Measurements from ENCODE around the gene CHMP2A. TPM values are rescaled to one million over a fixed set of nuclear protein-coding genes. Genes with fewer than 3 reads are reported as not detected.

CHMP2A gene
- total and polyA plus RNA-seq, 2 of the 13 experiments (the other 11 are each of a cell fraction or from before 2014, with no cell fraction given), result 49.7 to 55.0 TPM

DNA sequence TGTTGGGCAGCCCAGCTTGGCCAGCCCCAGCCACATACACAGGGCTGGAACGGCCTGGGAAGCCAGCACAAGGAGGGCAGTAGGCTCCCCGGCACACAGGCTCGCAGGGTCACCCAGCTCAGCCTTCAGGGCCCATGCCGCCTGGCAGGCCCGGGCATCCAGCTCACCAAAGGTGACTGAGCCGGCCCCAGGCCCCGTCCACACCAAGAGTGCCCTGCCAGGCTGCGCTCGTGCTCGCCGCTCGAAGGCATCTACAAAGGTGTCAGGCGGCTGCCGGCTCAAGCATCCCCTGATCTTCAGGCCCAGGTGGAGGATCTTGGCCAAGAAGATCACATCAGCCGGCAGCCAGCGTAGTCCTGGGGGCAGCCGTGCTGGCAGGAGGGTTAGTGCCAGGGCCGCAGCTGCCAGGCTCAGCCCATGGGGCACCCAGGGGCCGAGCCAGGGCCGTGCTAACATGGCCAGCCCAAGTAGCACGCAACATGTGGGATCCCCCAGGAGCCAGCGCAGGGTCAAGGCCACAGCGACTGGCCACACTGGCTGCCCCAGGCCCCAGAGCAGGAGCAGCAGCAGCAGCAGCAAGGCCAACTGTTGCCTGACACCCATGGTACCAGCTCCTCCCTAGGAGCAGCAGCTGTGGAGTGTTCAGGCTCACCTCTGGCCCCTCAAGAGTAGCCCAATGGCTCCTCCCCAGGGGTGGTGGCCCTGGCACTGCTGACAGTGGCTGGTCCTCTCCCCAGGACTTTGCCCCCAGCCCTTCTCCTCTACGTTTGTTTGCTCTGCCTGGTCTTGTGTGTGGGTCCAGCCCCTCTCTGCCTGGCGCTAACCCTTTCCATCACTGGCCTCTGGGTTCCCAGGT is 43.3 kb downstream of the CHMP2A start, which contains the start of gene SLC27A5 (continued):
- TF ChIP-seq, protein P1, sequence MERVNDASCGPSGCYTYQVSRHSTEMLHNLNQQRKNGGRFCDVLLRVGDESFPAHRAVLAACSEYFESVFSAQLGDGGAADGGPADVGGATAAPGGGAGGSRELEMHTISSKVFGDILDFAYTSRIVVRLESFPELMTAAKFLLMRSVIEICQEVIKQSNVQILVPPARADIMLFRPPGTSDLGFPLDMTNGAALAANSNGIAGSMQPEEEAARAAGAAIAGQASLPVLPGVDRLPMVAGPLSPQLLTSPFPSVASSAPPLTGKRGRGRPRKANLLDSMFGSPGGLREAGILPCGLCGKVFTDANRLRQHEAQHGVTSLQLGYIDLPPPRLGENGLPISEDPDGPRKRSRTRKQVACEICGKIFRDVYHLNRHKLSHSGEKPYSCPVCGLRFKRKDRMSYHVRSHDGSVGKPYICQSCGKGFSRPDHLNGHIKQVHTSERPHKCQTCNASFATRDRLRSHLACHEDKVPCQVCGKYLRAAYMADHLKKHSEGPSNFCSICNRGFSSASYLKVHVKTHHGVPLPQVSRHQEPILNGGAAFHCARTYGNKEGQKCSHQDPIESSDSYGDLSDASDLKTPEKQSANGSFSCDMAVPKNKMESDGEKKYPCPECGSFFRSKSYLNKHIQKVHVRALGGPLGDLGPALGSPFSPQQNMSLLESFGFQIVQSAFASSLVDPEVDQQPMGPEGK (CRISPR knock-in tag; IDR thresholded peaks at IDR 0.05), result peak; percentile 76
- peak; percentile 89 for TF ChIP-seq RARA (CRISPR knock-in tag; IDR thresholded peaks at IDR 0.05)
- TF ChIP-seq ZNF331 (CRISPR knock-in tag; IDR thresholded peaks at IDR 0.05), result no peak
- TF ChIP-seq MIER3 (CRISPR knock-in tag; IDR thresholded peaks at IDR 0.05; ENCODE audit: borderline replicate concordance), result no peak
- TF ChIP-seq, protein P2, sequence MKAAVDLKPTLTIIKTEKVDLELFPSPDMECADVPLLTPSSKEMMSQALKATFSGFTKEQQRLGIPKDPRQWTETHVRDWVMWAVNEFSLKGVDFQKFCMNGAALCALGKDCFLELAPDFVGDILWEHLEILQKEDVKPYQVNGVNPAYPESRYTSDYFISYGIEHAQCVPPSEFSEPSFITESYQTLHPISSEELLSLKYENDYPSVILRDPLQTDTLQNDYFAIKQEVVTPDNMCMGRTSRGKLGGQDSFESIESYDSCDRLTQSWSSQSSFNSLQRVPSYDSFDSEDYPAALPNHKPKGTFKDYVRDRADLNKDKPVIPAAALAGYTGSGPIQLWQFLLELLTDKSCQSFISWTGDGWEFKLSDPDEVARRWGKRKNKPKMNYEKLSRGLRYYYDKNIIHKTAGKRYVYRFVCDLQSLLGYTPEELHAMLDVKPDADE (CRISPR knock-in tag; IDR thresholded peaks at IDR 0.05), result no peak
- TF ChIP-seq ZNF251 (CRISPR knock-in tag; IDR thresholded peaks at IDR 0.05), result peak; percentile 83; the same call in 1 of the 2 replicates
- peak; percentile 70; the same call in 1 of the 2 replicates for TF ChIP-seq TAF1 (CRISPR knock-in tag; IDR thresholded peaks at IDR 0.05)
- TF ChIP-seq, protein P3, sequence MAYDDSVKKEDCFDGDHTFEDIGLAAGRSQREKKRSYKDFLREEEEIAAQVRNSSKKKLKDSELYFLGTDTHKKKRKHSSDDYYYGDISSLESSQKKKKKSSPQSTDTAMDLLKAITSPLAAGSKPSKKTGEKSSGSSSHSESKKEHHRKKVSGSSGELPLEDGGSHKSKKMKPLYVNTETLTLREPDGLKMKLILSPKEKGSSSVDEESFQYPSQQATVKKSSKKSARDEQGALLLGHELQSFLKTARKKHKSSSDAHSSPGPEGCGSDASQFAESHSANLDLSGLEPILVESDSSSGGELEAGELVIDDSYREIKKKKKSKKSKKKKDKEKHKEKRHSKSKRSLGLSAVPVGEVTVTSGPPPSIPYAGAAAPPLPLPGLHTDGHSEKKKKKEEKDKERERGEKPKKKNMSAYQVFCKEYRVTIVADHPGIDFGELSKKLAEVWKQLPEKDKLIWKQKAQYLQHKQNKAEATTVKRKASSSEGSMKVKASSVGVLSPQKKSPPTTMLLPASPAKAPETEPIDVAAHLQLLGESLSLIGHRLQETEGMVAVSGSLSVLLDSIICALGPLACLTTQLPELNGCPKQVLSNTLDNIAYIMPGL (CRISPR knock-in tag; IDR thresholded peaks at IDR 0.05; ENCODE audit: borderline replicate concordance in 1 of 2, low read depth in 1 of 2), result 0 out of 4 replicates have a peak, but pooled peaks of 1 of the 2 experiments have one; percentile 36
- TF ChIP-seq TBP (CRISPR knock-in tag; IDR thresholded peaks at IDR 0.05), result no peak
- no peak for TF ChIP-seq ZNF557 (CRISPR knock-in tag; IDR thresholded peaks at IDR 0.05)
- no peak for TF ChIP-seq ATM (IDR thresholded peaks at IDR 0.05; ENCODE audit: borderline replicate concordance)
- TF ChIP-seq ZNF780A (CRISPR knock-in tag; IDR thresholded peaks at IDR 0.05), result no peak
- TF ChIP-seq ZNF207 (IDR thresholded peaks at IDR 0.05; ENCODE audit: borderline replicate concordance), result no peak
- no peak for TF ChIP-seq ZNF841 (CRISPR knock-in tag; IDR thresholded peaks at IDR 0.05; ENCODE audit: borderline replicate concordance)
- TF ChIP-seq, protein P4, sequence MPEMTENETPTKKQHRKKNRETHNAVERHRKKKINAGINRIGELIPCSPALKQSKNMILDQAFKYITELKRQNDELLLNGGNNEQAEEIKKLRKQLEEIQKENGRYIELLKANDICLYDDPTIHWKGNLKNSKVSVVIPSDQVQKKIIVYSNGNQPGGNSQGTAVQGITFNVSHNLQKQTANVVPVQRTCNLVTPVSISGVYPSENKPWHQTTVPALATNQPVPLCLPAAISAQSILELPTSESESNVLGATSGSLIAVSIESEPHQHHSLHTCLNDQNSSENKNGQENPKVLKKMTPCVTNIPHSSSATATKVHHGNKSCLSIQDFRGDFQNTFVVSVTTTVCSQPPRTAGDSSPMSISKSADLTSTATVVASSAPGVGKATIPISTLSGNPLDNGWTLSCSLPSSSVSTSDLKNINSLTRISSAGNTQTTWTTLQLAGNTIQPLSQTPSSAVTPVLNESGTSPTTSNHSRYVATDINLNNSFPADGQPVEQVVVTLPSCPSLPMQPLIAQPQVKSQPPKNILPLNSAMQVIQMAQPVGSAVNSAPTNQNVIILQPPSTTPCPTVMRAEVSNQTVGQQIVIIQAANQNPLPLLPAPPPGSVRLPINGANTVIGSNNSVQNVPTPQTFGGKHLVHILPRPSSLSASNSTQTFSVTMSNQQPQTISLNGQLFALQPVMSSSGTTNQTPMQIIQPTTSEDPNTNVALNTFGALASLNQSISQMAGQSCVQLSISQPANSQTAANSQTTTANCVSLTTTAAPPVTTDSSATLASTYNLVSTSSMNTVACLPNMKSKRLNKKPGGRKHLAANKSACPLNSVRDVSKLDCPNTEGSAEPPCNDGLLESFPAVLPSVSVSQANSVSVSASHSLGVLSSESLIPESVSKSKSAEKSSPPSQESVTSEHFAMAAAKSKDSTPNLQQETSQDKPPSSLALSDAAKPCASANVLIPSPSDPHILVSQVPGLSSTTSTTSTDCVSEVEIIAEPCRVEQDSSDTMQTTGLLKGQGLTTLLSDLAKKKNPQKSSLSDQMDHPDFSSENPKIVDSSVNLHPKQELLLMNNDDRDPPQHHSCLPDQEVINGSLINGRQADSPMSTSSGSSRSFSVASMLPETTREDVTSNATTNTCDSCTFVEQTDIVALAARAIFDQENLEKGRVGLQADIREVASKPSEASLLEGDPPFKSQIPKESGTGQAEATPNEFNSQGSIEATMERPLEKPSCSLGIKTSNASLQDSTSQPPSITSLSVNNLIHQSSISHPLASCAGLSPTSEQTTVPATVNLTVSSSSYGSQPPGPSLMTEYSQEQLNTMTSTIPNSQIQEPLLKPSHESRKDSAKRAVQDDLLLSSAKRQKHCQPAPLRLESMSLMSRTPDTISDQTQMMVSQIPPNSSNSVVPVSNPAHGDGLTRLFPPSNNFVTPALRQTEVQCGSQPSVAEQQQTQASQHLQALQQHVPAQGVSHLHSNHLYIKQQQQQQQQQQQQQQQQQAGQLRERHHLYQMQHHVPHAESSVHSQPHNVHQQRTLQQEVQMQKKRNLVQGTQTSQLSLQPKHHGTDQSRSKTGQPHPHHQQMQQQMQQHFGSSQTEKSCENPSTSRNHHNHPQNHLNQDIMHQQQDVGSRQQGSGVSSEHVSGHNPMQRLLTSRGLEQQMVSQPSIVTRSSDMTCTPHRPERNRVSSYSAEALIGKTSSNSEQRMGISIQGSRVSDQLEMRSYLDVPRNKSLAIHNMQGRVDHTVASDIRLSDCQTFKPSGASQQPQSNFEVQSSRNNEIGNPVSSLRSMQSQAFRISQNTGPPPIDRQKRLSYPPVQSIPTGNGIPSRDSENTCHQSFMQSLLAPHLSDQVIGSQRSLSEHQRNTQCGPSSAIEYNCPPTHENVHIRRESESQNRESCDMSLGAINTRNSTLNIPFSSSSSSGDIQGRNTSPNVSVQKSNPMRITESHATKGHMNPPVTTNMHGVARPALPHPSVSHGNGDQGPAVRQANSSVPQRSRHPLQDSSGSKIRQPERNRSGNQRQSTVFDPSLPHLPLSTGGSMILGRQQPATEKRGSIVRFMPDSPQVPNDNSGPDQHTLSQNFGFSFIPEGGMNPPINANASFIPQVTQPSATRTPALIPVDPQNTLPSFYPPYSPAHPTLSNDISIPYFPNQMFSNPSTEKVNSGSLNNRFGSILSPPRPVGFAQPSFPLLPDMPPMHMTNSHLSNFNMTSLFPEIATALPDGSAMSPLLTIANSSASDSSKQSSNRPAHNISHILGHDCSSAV (CRISPR knock-in tag; IDR thresholded peaks at IDR 0.05; ENCODE audit: borderline replicate concordance), result no peak
- TF ChIP-seq ZNF138 (CRISPR knock-in tag; IDR thresholded peaks at IDR 0.05; ENCODE audit: low read depth), result no peak
